ENCODE data around the gene MINDY4.
A peak's percentile ranks its signal among the peaks of the same experiment; 100 is the strongest.

GRCh38 chr7:30879139-30880124, 108.2 kb downstream of the MINDY4 start:
- TF ChIP-seq CTCF (IDR thresholded peaks at IDR 0.05) (peak in 2 of 7 experiments; percentile 22 to 23), POLR2A (IDR thresholded peaks at IDR 0.05) (no peak)
